CD14-positive monocyte (primary cell): ENCODE measurements around the gene HP1BP3. TPM values are rescaled to one million over a fixed set of nuclear protein-coding genes. Genes with fewer than 3 reads are reported as not detected.

ENCODE experiments used
- DNase-seq, 3 donors: peaks; one replicate each; pipeline ENCODE4 v3.0.0-alpha.2; 2011 to 2022
- H2AFZ ChIP-seq: 2 replicates; pipeline ENCODE4 v1.6.0; 2012; ENCODE audit warnings: mild to moderate bottlenecking, low read depth, low read length, inconsistent platforms; ENCODE audit not compliant: insufficient read depth, poor library complexity, severe bottlenecking
- H3K27ac ChIP-seq, 2 donors: 1 replicate in 1 of 2; 2 replicates in 1 of 2; pipeline ENCODE4 v1.5.1; 2012 to 2013; ENCODE audit warnings: low read length in 2 of 2, control low read depth in 1 of 2, inconsistent platforms in 1 of 2, low read depth in 1 of 2, mild to moderate bottlenecking in 1 of 2
- H3K27me3 ChIP-seq, 2 donors: one replicate each; pipeline versions ENCODE4 v1.6.0 to v1.6.1; 2011 to 2013; ENCODE audit warnings: low read length in 2 of 2; ENCODE audit not compliant: control insufficient read depth in 2 of 2, insufficient read depth in 2 of 2
- H3K36me3 ChIP-seq, 2 donors: replicated peaks in 1 of 2; 1 replicate in 1 of 2; 2 replicates in 1 of 2; pipeline versions ENCODE4 v1.5.1 to v1.6.1; 2012 to 2013; ENCODE audit warnings: low read length in 2 of 2, control low read depth in 1 of 2, inconsistent platforms in 1 of 2, mild to moderate bottlenecking in 1 of 2; ENCODE audit not compliant: insufficient read depth in 2 of 2, control insufficient read depth in 1 of 2
- H3K4me1 ChIP-seq, 2 donors: 1 replicate in 1 of 2; 2 replicates in 1 of 2; pipeline versions ENCODE4 v1.5.1 to v1.6.1; 2012 to 2013; ENCODE audit warnings: low read length in 2 of 2, control low read depth in 1 of 2, inconsistent platforms in 1 of 2, mild to moderate bottlenecking in 1 of 2, moderate library complexity in 1 of 2; ENCODE audit not compliant: insufficient read depth in 2 of 2, control insufficient read depth in 1 of 2
- H3K4me2 ChIP-seq: replicated peaks from 2 replicates; pipeline ENCODE3; 2012; ENCODE audit warnings: low read length, moderate library complexity, mild to moderate bottlenecking; ENCODE audit not compliant: poor library complexity, severe bottlenecking; ENCODE audit errors: extremely low read depth
- H3K4me3 ChIP-seq, 3 experiments: fragments of 200-600 bp in 1 of 3; sonication (generic) in 1 of 3; replicated peaks in 1 of 3; 1 replicate in 2 of 3; 2 replicates in 1 of 3; pipeline ENCODE4 v1.5.1; 2011 to 2013; ENCODE audit warnings: low read length in 3 of 3, mild to moderate bottlenecking in 3 of 3, control low read depth in 2 of 3, low read depth in 2 of 3, inconsistent platforms in 1 of 3, moderate library complexity in 1 of 3
- H3K79me2 ChIP-seq: 2 replicates; pipeline ENCODE4 v1.6.0; 2012; ENCODE audit warnings: mild to moderate bottlenecking, control low read depth, inconsistent platforms, low read length, moderate library complexity; ENCODE audit not compliant: insufficient read depth
- H3K9ac ChIP-seq: 2 replicates; pipeline ENCODE4 v1.6.0; 2017; ENCODE audit warnings: low read length, mild to moderate bottlenecking; ENCODE audit not compliant: insufficient read depth, poor library complexity, severe bottlenecking
- H3K9me3 ChIP-seq, 2 donors: replicated peaks in 1 of 2; 1 replicate in 1 of 2; 2 replicates in 1 of 2; pipeline versions ENCODE4 v1.5.1 to v1.6.1; 2012 to 2013; ENCODE audit warnings: low read length in 2 of 2, control low read depth in 1 of 2; ENCODE audit not compliant: control insufficient read depth in 1 of 2, insufficient read depth in 1 of 2
- H4K20me1 ChIP-seq: 2 replicates; pipeline ENCODE4 v1.6.0; 2012; ENCODE audit warnings: mild to moderate bottlenecking, low read length, control low read depth, moderate library complexity; ENCODE audit not compliant: insufficient read depth
- H3K27ac Mint-ChIP-seq, 7 donors: one replicate each; pipeline ENCODE4 v1.8.0; 2020; ENCODE audit warnings: mild to moderate bottlenecking in 7 of 7, mixed read lengths in 7 of 7, moderate library complexity in 6 of 7, inconsistent platforms in 2 of 7
- H3K27me3 Mint-ChIP-seq, 3 donors: one replicate each; pipeline ENCODE4 v1.8.0; 2021 to 2022; ENCODE audit warnings: low read depth in 3 of 3, mild to moderate bottlenecking in 3 of 3, mixed read lengths in 3 of 3, moderate library complexity in 3 of 3, inconsistent platforms in 1 of 3
- H3K36me3 Mint-ChIP-seq, 2 donors: one replicate each; pipeline ENCODE4 v1.8.0; 2020; ENCODE audit warnings: mixed read lengths in 2 of 2, inconsistent platforms in 1 of 2, mild to moderate bottlenecking in 1 of 2
- H3K4me1 Mint-ChIP-seq: one replicate; pipeline ENCODE4 v1.8.0; 2020; ENCODE audit warnings: mild to moderate bottlenecking, mixed read lengths
- H3K4me3 Mint-ChIP-seq, 2 donors: one replicate each; pipeline ENCODE4 v1.8.0; 2020; ENCODE audit warnings: mild to moderate bottlenecking in 2 of 2, mixed read lengths in 2 of 2, moderate library complexity in 1 of 2
- H3K9me3 Mint-ChIP-seq, 7 donors: one replicate each; pipeline ENCODE4 v1.8.0; 2020 to 2022; ENCODE audit warnings: mixed read lengths in 7 of 7, mild to moderate bottlenecking in 6 of 7, moderate library complexity in 6 of 7, inconsistent platforms in 2 of 7
- WGBS: methylation state at CpG from one replicate; pipeline ENCODE4 v1.1.5; 2013; ENCODE audit warnings: missing lambda C conversion rate; ENCODE audit not compliant: insufficient coverage; 5-methylcytosine and 5-hydroxymethylcytosine counted together
- intact Hi-C, 2 donors: fragments of 100-400 bp; cut with micrococcal nuclease; formaldehyde crosslinking; loops; one replicate each; pipeline versions ENCODE4 v1.15.0 to v1.15.1; 2023
- polyA plus RNA-seq, 3 donors: library from polyadenylated mRNA; depleted of rRNA in 1 of 3; unstranded in 2 of 3; stranded (reverse) in 1 of 3; fragments of 300-500 nt in 2 of 3; fragments of >200 nt in 1 of 3; fragmentation: Illumina TruSeq in 2 of 3; gene quantifications; 1 replicate in 2 of 3; 2 replicates in 1 of 3; pipeline ENCODE4 v1.2.3, GENCODE V29; 2012 to 2021
- TF ChIP-seq, protein P1 (sequence below): fragments of 200-600 bp; IDR thresholded peaks from one replicate; pipeline ENCODE4 v1.8.0; 2022; ENCODE audit warnings: antibody characterized with exemption, mild to moderate bottlenecking

HP1BP3 gene
- polyA plus RNA-seq, 3 donors: 121 to 137 (median 135) TPM

- 94% methylated on average over 5 of the region's 7 CpGs for WGBS
- Mint-ChIP-seq H3K4me3 (no peak overlapping the region), H3K9me3 (peaks cover 0 to 13% (median 2%) of the 10 kb centered on the region in 7 donors), H3K4me1 (peaks cover 18% of the 10 kb centered on the region), H3K27ac (no peak overlapping the region), H3K27me3 (peaks cover 26 to 34% (median 32%) of the 10 kb centered on the region in 3 donors), H3K36me3 (peaks cover 42 to 54% of the 10 kb centered on the region in 2 donors)
- Histone ChIP-seq H3K27ac (no peak overlapping the region), H3K4me3 (no peak overlapping the region), H4K20me1 (no peaks in the 10 kb centered on the region), H3K9me3 (peaks cover 0 to 8% of the 10 kb centered on the region in 2 donors), H3K79me2 (no peaks in the 10 kb centered on the region), H3K36me3 (peaks cover 22 to 45% of the 10 kb centered on the region in 2 donors), H3K4me2 (no peak overlapping the region), H3K4me1 (peaks cover 19 to 25% of the 10 kb centered on the region in 2 donors), H3K9ac (no peak overlapping the region), H2AFZ (no peak overlapping the region), H3K27me3 (peaks cover 14 to 27% of the 10 kb centered on the region in 2 donors)
- intact Hi-C loops: loop anchor here in 1 of 2 donors (10.0 kb wide), 1 partner anchor 161 kb away; no protein-coding TSS in a partner anchor
- TF ChIP-seq, protein P1, sequence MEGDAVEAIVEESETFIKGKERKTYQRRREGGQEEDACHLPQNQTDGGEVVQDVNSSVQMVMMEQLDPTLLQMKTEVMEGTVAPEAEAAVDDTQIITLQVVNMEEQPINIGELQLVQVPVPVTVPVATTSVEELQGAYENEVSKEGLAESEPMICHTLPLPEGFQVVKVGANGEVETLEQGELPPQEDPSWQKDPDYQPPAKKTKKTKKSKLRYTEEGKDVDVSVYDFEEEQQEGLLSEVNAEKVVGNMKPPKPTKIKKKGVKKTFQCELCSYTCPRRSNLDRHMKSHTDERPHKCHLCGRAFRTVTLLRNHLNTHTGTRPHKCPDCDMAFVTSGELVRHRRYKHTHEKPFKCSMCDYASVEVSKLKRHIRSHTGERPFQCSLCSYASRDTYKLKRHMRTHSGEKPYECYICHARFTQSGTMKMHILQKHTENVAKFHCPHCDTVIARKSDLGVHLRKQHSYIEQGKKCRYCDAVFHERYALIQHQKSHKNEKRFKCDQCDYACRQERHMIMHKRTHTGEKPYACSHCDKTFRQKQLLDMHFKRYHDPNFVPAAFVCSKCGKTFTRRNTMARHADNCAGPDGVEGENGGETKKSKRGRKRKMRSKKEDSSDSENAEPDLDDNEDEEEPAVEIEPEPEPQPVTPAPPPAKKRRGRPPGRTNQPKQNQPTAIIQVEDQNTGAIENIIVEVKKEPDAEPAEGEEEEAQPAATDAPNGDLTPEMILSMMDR: no peak
- no peak for DNase-seq
Measured at GRCh38 chr1:20735581-20736111, 51.5 kb downstream of the HP1BP3 start.

DNA sequence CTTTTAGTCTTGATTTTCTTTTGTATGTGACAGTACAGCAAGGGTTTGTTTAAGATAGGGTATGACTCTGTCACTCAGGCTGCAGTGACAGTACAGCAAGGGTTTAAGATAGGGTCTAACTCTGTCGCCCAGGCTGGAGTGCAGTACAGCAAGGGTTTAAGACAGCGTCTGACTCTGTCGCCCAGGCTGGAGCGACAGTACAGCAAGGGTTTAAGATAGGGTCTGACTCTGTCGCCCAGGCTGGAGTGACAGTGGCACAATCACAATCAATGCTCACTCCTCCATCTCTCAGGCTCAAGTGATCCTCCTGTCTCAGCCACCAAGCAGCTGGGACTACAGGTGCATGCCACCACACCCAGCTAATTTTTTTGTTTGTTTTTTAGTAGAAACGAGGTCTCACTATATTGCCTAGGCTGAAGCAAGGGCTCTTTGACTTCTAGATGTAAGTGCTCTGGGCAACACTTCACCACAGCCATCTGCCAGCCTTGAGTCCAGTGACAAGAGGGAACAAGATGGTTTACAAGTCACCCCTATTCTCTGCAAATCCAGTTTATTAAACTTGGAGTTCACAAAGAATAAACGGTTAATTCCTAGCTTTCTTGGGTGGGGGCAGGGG lies 53.6 kb downstream of the HP1BP3 start:
- H3K9me3 Mint-ChIP-seq: peaks cover 0 to 18% (median 4%) of the 10 kb centered on the region in 7 donors
- H3K9ac ChIP-seq: no peak overlapping the region
- H3K27me3 Mint-ChIP-seq: peaks cover 45 to 56% (median 53%) of the 10 kb centered on the region in 3 donors
- peaks cover 19 to 25% of the 10 kb centered on the region in 2 donors for H3K4me1 ChIP-seq
- H2AFZ ChIP-seq: no peak overlapping the region
- DNase-seq: no peak
- peaks cover 23% of the 10 kb centered on the region for H3K4me1 Mint-ChIP-seq
- intact Hi-C loops: loop anchor here in 1 of 2 donors (5.0 to 10.0 kb wide), 3 partner anchors 36 to 159 kb away; partner anchors contain the start of gene HP1BP3
- TF ChIP-seq, protein P1: no peak
- H3K36me3 Mint-ChIP-seq: peaks cover 23 to 32% of the 10 kb centered on the region in 2 donors
- H4K20me1 ChIP-seq: no peaks in the 10 kb centered on the region
- H3K9me3 ChIP-seq: peaks cover 0 to 11% of the 10 kb centered on the region in 2 donors
- peak overlapping the region; percentile 82 to 96 for H3K4me3 Mint-ChIP-seq
- peak overlapping the region in 1 of 3 experiments; percentile 77 for H3K4me3 ChIP-seq
- WGBS: 7% methylated on average over 2 of the region's 7 CpGs
- H3K27ac ChIP-seq: peak overlapping the region in 1 of 2 donors; percentile 4
- peak overlapping the region in 5 of 7 donors; percentile 5 to 84 (median 51) for H3K27ac Mint-ChIP-seq
- peaks cover 26 to 49% of the 10 kb centered on the region in 2 donors for H3K27me3 ChIP-seq
- H3K4me2 ChIP-seq: peak overlapping the region; percentile 95
- H3K36me3 ChIP-seq: peaks cover 8 to 23% of the 10 kb centered on the region in 2 donors
- no peaks in the 10 kb centered on the region for H3K79me2 ChIP-seq
